Measurements from ENCODE around the gene NISCH. TPM values are rescaled to one million over a fixed set of nuclear protein-coding genes. Genes with fewer than 3 reads are reported as not detected.

Gene NISCH
- total RNA-seq, 2 experiments from 2014 or later, result 72.9 to 84.1 TPM

DNA sequence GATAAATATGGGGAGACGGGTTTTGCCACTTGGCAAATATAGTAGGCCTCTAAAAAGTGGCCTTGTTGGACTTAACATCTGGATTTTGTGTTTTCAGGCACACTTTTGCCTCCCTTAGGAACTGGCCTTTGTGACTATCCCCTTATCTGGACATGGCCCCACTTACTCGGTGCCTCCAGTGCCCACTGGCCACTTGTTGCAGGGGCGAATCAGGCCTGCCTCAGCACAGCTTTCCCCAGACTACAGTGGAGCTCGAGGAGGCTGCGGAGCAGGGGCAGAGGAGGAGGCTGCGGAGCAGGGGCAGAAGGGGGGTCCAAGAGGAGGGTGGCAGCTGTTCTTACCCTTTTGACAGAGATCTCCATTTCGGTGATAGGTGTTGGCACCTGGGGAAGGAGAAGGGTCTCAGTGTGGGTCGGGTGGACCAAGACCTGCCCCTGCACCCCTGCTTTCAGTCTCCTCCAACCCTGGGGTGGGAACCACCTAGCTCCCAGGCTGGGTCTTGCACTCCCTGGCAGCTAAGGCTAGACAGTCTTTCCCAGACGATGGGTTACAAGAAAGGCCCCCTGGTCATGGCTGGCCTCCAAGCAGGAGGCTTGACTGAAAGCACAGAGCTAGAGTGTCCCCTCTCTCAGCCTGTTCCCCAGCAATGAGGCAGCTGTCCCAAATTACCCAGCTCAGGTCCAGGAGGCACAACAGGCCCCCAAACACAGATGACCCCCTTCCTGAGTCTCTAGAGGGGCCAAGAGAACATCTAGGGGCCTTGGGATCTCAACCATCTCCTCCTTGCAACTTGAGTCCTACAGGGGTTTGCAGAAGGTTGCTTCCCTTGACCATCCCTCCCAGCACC, 16.6 kb upstream of the NISCH start:
- DNase-seq, result no peak
- Mint-ChIP-seq H3K4me3 (no peak overlapping the region), H3K27ac (no peak overlapping the region), H3K9me3 (ENCODE audit: low read depth) (no peaks in the 10 kb centered on the region), H3K27me3 (no peaks in the 10 kb centered on the region), H3K4me1 (no peaks in the 10 kb centered on the region), H3K36me3 (no peaks in the 10 kb centered on the region)
- CTCF ChIA-PET, result interaction anchor here (1.5 to 2.1 kb wide), 3 partner anchors 9 to 27 kb away, joined by 5 to 10 read pairs (median 5); no protein-coding TSS in a partner anchor
- no peak for ATAC-seq

DNA sequence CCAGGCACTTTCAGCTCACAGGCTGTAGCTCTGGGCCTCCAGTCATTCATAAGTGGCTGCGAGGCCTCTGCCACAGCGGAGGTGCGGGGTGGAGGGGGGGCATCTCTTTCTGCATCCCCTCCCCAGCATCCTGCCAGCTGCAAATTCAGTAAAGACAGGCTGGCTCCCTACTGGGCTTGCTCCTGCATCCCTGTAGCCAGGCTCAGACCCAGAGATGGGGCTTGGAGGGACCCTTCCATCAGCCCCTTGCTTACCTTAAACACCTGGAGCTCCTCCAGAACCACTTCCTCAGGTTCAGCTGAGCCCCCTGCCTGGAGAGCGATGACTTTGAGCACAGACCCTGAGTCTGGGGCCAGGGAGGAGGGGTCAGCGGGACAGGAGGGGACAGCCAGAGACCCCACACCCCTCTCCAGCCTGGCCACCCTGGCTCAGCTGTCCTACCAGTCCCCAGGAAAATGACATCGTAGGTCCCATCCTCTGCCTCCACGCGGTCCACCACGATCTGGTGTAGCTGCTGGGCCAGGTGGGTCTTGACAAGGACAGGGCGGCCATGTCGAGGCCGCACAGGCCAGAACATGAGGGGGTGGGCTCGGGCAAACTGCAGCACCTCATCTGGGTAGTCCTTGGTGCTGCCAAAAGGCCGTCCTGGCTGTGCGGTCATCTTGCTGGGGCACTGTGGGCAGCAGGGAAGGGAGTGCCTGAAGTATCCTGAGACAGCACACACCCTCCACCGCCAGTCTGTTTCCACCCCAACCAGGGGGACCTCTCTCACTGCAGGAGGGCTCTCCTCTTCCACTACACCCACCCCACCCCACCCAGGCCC, 15.8 kb upstream of the NISCH start:
- H3K9me3 Mint-ChIP-seq (ENCODE audit: low read depth), result no peaks in the 10 kb centered on the region
- H3K4me1 Mint-ChIP-seq, result peaks cover 4% of the 10 kb centered on the region
- no peak overlapping the region for H3K4me3 Mint-ChIP-seq
- no peak overlapping the region for H3K27ac Mint-ChIP-seq
- no peaks in the 10 kb centered on the region for H3K27me3 Mint-ChIP-seq
- DNase-seq (no peak), ATAC-seq (no peak)
- CTCF ChIA-PET, result interaction anchor here (1.5 to 2.1 kb wide), 3 partner anchors 8 to 28 kb away, joined by 5 to 10 read pairs (median 5); no protein-coding TSS in a partner anchor
- no peaks in the 10 kb centered on the region for H3K36me3 Mint-ChIP-seq

GRCh38 chr3:52440249-52440551, 15.2 kb upstream of the NISCH start:
- Mint-ChIP-seq H3K4me1 (peaks cover 7% of the 10 kb centered on the region), H3K27me3 (no peaks in the 10 kb centered on the region), H3K4me3 (no peak overlapping the region), H3K36me3 (no peaks in the 10 kb centered on the region), H3K9me3 (ENCODE audit: low read depth) (no peaks in the 10 kb centered on the region), H3K27ac (no peak overlapping the region)
- ATAC-seq, result no peak
- DNase-seq, result no peak
- CTCF ChIA-PET, result interaction anchor here (1.6 to 2.1 kb wide), 2 partner anchors 12 to 28 kb away, joined by 5 to 10 read pairs; no protein-coding TSS in a partner anchor

GRCh38 chr3:52440671-52441070, 14.7 kb upstream of the NISCH start:
- no peaks in the 10 kb centered on the region for H3K9me3 Mint-ChIP-seq (ENCODE audit: low read depth)
- CTCF ChIA-PET, result interaction anchor here (9.5 kb wide), 1 partner anchor 14 kb away, joined by 105 read pairs; no protein-coding TSS in a partner anchor
- H3K27ac Mint-ChIP-seq, result no peak overlapping the region
- H3K4me3 Mint-ChIP-seq, result no peak overlapping the region
- no peaks in the 10 kb centered on the region for H3K36me3 Mint-ChIP-seq
- no peaks in the 10 kb centered on the region for H3K27me3 Mint-ChIP-seq
- peaks cover 7% of the 10 kb centered on the region for H3K4me1 Mint-ChIP-seq
- ATAC-seq (no peak), DNase-seq (no peak)

DNA sequence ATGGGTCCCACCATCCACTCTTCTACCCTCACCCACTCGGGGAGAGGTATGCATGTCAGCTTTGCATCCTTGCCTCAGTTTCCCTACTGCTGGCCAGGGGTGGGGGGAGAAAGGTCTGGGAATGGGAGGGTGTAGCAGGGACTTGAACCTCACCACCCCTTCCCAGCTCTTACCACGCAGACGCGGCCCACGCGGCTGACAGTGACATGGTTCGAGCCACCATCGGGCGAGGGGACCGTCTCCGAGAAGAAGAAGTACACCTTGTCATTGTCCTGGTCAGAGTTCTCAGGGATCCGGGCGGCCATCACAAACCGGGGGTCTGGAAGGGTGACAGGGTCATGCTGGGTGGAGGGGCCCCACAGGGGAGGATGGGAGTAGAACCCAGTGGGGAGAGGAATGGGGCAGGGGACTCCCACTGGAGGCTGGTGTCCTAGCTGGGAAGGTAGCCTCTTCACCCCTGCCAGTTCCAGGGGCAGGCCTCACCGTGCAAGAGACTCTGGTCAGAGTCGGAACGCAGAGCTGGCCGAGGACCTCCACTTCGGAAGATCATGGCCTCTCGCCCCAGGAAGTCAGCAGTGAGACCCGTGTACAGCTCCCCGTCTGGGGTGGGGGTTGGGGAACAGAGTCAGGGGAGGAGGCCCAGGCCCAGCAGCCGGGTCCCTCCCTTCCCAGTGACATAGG, 14.2 kb upstream of the NISCH start:
- Mint-ChIP-seq H3K9me3 (ENCODE audit: low read depth) (no peaks in the 10 kb centered on the region), H3K27me3 (no peaks in the 10 kb centered on the region), H3K27ac (no peak overlapping the region), H3K36me3 (no peaks in the 10 kb centered on the region), H3K4me3 (no peak overlapping the region), H3K4me1 (peaks cover 7% of the 10 kb centered on the region)
- ATAC-seq (no peak), DNase-seq (no peak)
- CTCF ChIA-PET, result interaction anchor here (9.5 kb wide), 1 partner anchor 14 kb away, joined by 105 read pairs; no protein-coding TSS in a partner anchor

DNA sequence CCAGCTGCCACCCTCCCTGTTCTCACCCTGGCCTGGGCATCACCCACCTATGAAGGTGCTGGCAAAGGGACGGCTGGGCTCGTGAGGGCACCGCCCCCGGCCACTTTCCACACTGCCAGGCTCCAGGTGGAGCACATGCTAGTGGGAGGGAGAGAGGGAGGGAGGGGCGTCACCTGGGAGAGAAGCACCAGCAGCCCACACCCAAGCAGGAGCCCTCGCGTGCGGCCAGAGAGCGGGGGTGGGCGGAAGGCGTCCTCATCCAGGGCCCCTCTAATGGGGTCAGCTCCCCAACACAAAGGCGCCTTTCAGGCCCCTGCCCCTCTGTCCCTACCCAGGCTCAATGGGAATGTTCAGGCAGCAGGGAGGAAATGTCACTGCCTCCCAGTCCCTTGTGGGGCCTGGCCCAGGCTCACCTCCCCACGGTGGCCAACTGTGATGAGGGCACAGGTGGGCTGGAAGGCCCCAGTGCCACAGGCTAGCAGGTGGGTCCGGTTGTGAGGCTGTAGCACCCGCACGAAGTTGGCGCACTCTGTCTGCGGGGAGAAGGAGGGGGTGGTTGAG, 13.6 kb upstream of the NISCH start:
- DNase-seq (no peak), ATAC-seq (no peak)
- H3K9me3 Mint-ChIP-seq (ENCODE audit: low read depth), result no peaks in the 10 kb centered on the region
- CTCF ChIA-PET, result interaction anchor here (9.5 kb wide), 1 partner anchor 15 kb away, joined by 105 read pairs; no protein-coding TSS in a partner anchor
- H3K36me3 Mint-ChIP-seq, result no peaks in the 10 kb centered on the region
- peaks cover 7% of the 10 kb centered on the region for H3K4me1 Mint-ChIP-seq
- no peak overlapping the region for H3K27ac Mint-ChIP-seq
- H3K27me3 Mint-ChIP-seq, result no peaks in the 10 kb centered on the region
- H3K4me3 Mint-ChIP-seq, result no peak overlapping the region

- no peaks in the 10 kb centered on the region for H3K9me3 Mint-ChIP-seq (ENCODE audit: low read depth)
- H3K4me1 Mint-ChIP-seq, result peaks cover 12% of the 10 kb centered on the region
- CTCF ChIA-PET, result interaction anchor here (9.5 kb wide), 1 partner anchor 16 kb away, joined by 105 read pairs; no protein-coding TSS in a partner anchor
- H3K27ac Mint-ChIP-seq, result no peak overlapping the region
- no peaks in the 10 kb centered on the region for H3K27me3 Mint-ChIP-seq
- no peaks in the 10 kb centered on the region for H3K36me3 Mint-ChIP-seq
- ATAC-seq (no peak), DNase-seq (no peak)
- H3K4me3 Mint-ChIP-seq, result no peak overlapping the region
Observed at GRCh38 chr3:52442409-52443267, 12.8 kb upstream of the NISCH start.

DNA sequence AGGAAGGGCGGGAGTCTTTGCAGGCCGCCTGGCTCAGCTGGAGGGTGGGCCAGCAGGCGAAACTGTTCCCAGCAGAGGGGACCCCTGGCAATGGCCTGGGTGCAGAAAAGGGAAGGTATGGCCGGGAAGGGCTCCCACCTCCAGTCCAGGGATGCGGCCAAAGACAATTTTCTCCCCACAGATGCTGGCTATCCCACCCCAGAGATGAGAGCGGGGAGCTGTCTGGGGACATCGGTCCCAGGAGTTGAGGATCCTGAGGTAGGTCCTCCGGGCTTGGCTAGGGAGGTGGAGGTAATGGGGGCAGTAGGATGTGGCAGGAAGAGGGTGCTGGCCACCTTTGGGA, 12.2 kb upstream of the NISCH start:
- CTCF ChIA-PET, result interaction anchor here (1.4 to 9.5 kb wide), 2 partner anchors 16 to 104 kb away, joined by 4 to 105 read pairs; no protein-coding TSS in a partner anchor
- Mint-ChIP-seq H3K27ac (no peak overlapping the region), H3K4me3 (no peak overlapping the region), H3K9me3 (ENCODE audit: low read depth) (no peaks in the 10 kb centered on the region), H3K27me3 (no peaks in the 10 kb centered on the region), H3K36me3 (no peaks in the 10 kb centered on the region), H3K4me1 (peaks cover 12% of the 10 kb centered on the region)
- ATAC-seq, result no peak
- no peak for DNase-seq

DNA sequence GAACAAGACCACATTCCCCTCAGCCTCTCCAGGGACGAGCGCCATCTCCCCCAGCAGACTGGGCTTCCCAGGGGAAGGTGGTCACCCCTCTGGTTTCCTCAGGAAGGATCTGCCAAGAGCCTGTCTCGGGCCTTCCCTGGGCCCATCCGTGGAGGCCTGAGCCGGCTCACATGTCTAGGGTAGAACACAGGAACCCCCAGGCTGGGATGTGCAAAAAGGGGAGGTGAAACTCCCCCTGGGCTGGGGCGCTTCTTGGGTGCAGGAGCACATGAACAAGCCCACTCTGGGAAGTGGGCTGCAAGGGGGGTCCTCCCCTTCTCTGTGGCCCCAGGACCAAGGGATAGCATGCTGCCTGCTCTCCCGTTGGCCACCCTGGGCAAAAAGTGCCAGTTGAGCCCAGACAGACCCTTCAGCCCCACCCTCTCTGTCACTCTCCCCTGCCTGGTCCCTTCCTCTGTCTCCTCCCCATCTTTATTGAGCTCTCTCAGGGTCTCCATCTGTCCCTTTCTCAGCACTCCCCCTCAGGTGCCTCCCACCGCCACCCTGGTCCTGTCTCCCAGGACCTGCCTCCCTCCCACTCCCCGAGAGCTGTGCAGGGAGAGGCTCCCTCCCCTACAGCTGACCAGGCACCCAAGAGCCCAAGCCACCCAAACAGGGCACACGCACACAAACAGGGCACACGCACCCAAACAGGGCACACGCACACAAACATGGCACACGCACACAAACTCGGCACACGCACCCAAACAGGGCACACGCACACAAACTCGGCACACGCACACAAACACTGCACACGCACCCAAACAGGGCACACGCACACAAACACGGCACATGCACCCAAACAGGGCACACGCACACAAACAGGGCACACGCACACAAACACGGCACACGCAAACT, 11.4 kb upstream of the NISCH start:
- Mint-ChIP-seq H3K4me1 (peaks cover 12% of the 10 kb centered on the region), H3K9me3 (ENCODE audit: low read depth) (no peaks in the 10 kb centered on the region), H3K27me3 (no peaks in the 10 kb centered on the region), H3K27ac (no peak overlapping the region), H3K36me3 (no peaks in the 10 kb centered on the region), H3K4me3 (no peak overlapping the region)
- no peak for ATAC-seq
- DNase-seq, result no peak
- CTCF ChIA-PET, result interaction anchor here (1.4 to 9.5 kb wide), 5 partner anchors 8 to 105 kb away, joined by 4 to 105 read pairs (median 33); no protein-coding TSS in a partner anchor

GRCh38 chr3:52444860-52445793, 10.3 kb upstream of the NISCH start, which contains the start of gene SEMA3G:
TSS of gene SEMA3G (minus strand) at chr3:52445103. CDS start at chr3:52445027, 76 bp downstream.
- no peak within 1 kb of the TSS for H3K27ac Mint-ChIP-seq
- DNase-seq (peak; percentile 89), ATAC-seq (peak; percentile 97)
- H3K4me3 Mint-ChIP-seq, result no peak within 1 kb of the TSS
- H3K36me3 Mint-ChIP-seq, result no peaks in the 10 kb centered on the region
- H3K9me3 Mint-ChIP-seq (ENCODE audit: low read depth), result no peaks in the 10 kb centered on the region
- peaks cover 12% of the 10 kb centered on the region for H3K4me1 Mint-ChIP-seq
- no peaks in the 10 kb centered on the region for H3K27me3 Mint-ChIP-seq
- CTCF ChIA-PET, result interaction anchor here (0.7 to 9.5 kb wide), 9 partner anchors 9 to 393 kb away, joined by 3 to 105 read pairs (median 11); partner anchors contain the start of gene TNNC1

Measured in activated CD8-positive, alpha-beta memory T cell treated with anti-CD3 and anti-CD28 coated beads, Interleukin-2, amount 10 ng/mL, durations not matched to agents 7 days and 5 days (primary cell).